Skin epidermis (tissue), 12 donors: Measurements from ENCODE around the gene KCNK13.

Source experiments
- H3K27ac ChIP-seq, 21 experiments: fragments of 200-600 bp; sonication (generic) in 11 of 21; one replicate each; pipeline ENCODE4 v1.5.0; 2020; ENCODE audit warnings: mild to moderate bottlenecking in 3 of 21, inconsistent platforms in 2 of 21, moderate library complexity in 2 of 21
- H3K4me3 ChIP-seq, 7 experiments: fragments of 200-600 bp; sonication (generic) in 2 of 7; one replicate each; pipeline ENCODE4 v1.5.0; 2020; ENCODE audit warnings: inconsistent platforms in 2 of 7, mild to moderate bottlenecking in 2 of 7, moderate library complexity in 1 of 7

The KCNK13 gene

GRCh38 chr14:90115780-90116179 is 54.0 kb downstream of the KCNK13 start:
- no peak overlapping the region for H3K27ac ChIP-seq
- no peak overlapping the region for H3K4me3 ChIP-seq

GRCh38 chr14:90116444-90116843 is 54.6 kb downstream of the KCNK13 start:
- H3K4me3 ChIP-seq, result no peak overlapping the region

GRCh38 chr14:90118027-90118426 is 56.2 kb downstream of the KCNK13 start:
- H3K27ac ChIP-seq, result no peak overlapping the region
- H3K4me3 ChIP-seq, result no peak overlapping the region

More at GRCh38 chr14:90116444-90116843, 54.6 kb downstream of the KCNK13 start:
- H3K27ac ChIP-seq, result no peak overlapping the region

GRCh38 chr14:90126260-90126659 is 64.5 kb downstream of the KCNK13 start:
- H3K4me3 ChIP-seq, result no peak overlapping the region
- no peak overlapping the region for H3K27ac ChIP-seq

GRCh38 chr14:90132821-90133570 is 71.2 kb downstream of the KCNK13 start:
- no peak overlapping the region for H3K4me3 ChIP-seq
- H3K27ac ChIP-seq, result no peak overlapping the region

GRCh38 chr14:90136904-90137303 is 75.1 kb downstream of the KCNK13 start:
- Histone ChIP-seq H3K4me3 (no peak overlapping the region), H3K27ac (no peak overlapping the region)

- H3K4me3 ChIP-seq, result no peak overlapping the region
- no peak overlapping the region for H3K27ac ChIP-seq
Observed at GRCh38 chr14:90137807-90138206, 76.0 kb downstream of the KCNK13 start.

GRCh38 chr14:90139199-90139598 is 77.4 kb downstream of the KCNK13 start:
- H3K4me3 ChIP-seq, result no peak overlapping the region
- no peak overlapping the region for H3K27ac ChIP-seq

GRCh38 chr14:90140298-90140955 is 78.6 kb downstream of the KCNK13 start:
- Histone ChIP-seq H3K27ac (no peak overlapping the region), H3K4me3 (no peak overlapping the region)

GRCh38 chr14:90140956-90141316 is 79.1 kb downstream of the KCNK13 start:
- Histone ChIP-seq H3K4me3 (no peak overlapping the region), H3K27ac (no peak overlapping the region)

- H3K4me3 ChIP-seq, result no peak overlapping the region
- no peak overlapping the region for H3K27ac ChIP-seq
Observed at GRCh38 chr14:90153429-90153828, 91.6 kb downstream of the KCNK13 start.

- Histone ChIP-seq H3K4me3 (no peak overlapping the region), H3K27ac (no peak overlapping the region)
Observed at GRCh38 chr14:90154110-90154509, 92.3 kb downstream of the KCNK13 start.

GRCh38 chr14:90159146-90159545 is 97.4 kb downstream of the KCNK13 start:
- H3K27ac ChIP-seq, result no peak overlapping the region
- H3K4me3 ChIP-seq, result no peak overlapping the region

- Histone ChIP-seq H3K4me3 (no peak overlapping the region), H3K27ac (no peak overlapping the region)
Observed at GRCh38 chr14:90159688-90160087, 97.9 kb downstream of the KCNK13 start.

GRCh38 chr14:90161129-90161528 is 99.3 kb downstream of the KCNK13 start:
- no peak overlapping the region for H3K4me3 ChIP-seq
- no peak overlapping the region for H3K27ac ChIP-seq

- no peak overlapping the region for H3K27ac ChIP-seq
Observed at GRCh38 chr14:90168425-90169105, 106.8 kb downstream of the KCNK13 start.

GRCh38 chr14:90175631-90176030 is 113.8 kb downstream of the KCNK13 start:
- H3K4me3 ChIP-seq, result no peak overlapping the region
- no peak overlapping the region for H3K27ac ChIP-seq

More at GRCh38 chr14:90168425-90169105, 106.8 kb downstream of the KCNK13 start:
- no peak overlapping the region for H3K4me3 ChIP-seq

GRCh38 chr14:90177539-90178189 is 115.9 kb downstream of the KCNK13 start:
- no peak overlapping the region for H3K27ac ChIP-seq
- no peak overlapping the region for H3K4me3 ChIP-seq

GRCh38 chr14:90179357-90179756 is 117.6 kb downstream of the KCNK13 start:
- no peak overlapping the region for H3K27ac ChIP-seq
- H3K4me3 ChIP-seq, result no peak overlapping the region
